Loucy (cell line): ENCODE results near the gene SRSF3.

Experiments
- H2AFZ ChIP-seq: fragments of 200-600 bp; sonication (generic); 2 replicates; pipeline ENCODE4 v1.6.0; 2016; ENCODE audit warnings: antibody characterized with exemption, mild to moderate bottlenecking, low read length, moderate library complexity
- H3F3A ChIP-seq: fragments of 200-600 bp; 2 replicates; pipeline ENCODE4 v1.6.0; 2016; ENCODE audit warnings: antibody characterized with exemption, low read depth, mild to moderate bottlenecking
- H3K27me3 ChIP-seq: fragments of 200-600 bp; sonication (generic); 2 replicates; pipeline ENCODE4 v1.6.1; 2014; ENCODE audit warnings: low read length, mild to moderate bottlenecking; ENCODE audit not compliant: insufficient read depth, poor library complexity, severe bottlenecking
- H3K36me3 ChIP-seq: fragments of 200-600 bp; sonication (generic); 2 replicates; pipeline ENCODE4 v1.6.1; 2016; ENCODE audit warnings: low read length; ENCODE audit not compliant: insufficient read depth
- H3K4me1 ChIP-seq: fragments of 200-600 bp; sonication (generic); 2 replicates; pipeline ENCODE4 v1.5.1; 2014; ENCODE audit warnings: low read length, mild to moderate bottlenecking; ENCODE audit not compliant: insufficient read depth, poor library complexity, severe bottlenecking
- H3K4me2 ChIP-seq: fragments of 200-600 bp; sonication (generic); 2 replicates; pipeline ENCODE4 v1.6.0; 2014; ENCODE audit warnings: antibody characterized with exemption, low read length, low read depth, mild to moderate bottlenecking; ENCODE audit not compliant: poor library complexity, severe bottlenecking
- H3K4me3 ChIP-seq: fragments of 200-600 bp; sonication (generic); 2 replicates; pipeline ENCODE4 v1.5.1; 2014; ENCODE audit warnings: low read length, mild to moderate bottlenecking, mixed read lengths; ENCODE audit not compliant: poor library complexity, severe bottlenecking
- H3K79me2 ChIP-seq: fragments of 200-600 bp; sonication (generic); 2 replicates; pipeline ENCODE4 v1.6.1; 2014; ENCODE audit warnings: low read length; ENCODE audit not compliant: insufficient read depth
- H3K9ac ChIP-seq: fragments of 200-600 bp; sonication (generic); 2 replicates; pipeline ENCODE4 v1.6.0; 2014; ENCODE audit warnings: mild to moderate bottlenecking, low read depth, low read length, moderate library complexity; ENCODE audit not compliant: poor library complexity, severe bottlenecking
- H3K9me2 ChIP-seq: fragments of 200-600 bp; sonication (generic); replicated peaks from 2 replicates; pipeline ENCODE4 v1.6.1; 2016; ENCODE audit warnings: low read depth, low read length, mixed read lengths
- H3K9me3 ChIP-seq: fragments of 200-600 bp; sonication (generic); 2 replicates; pipeline ENCODE4 v1.6.1; 2014; ENCODE audit warnings: mild to moderate bottlenecking, antibody characterized with exemption, low read length, low read depth; ENCODE audit not compliant: insufficient read depth
- H4K20me1 ChIP-seq: fragments of 200-600 bp; sonication (generic); 2 replicates; pipeline ENCODE4 v1.6.0; 2014; ENCODE audit warnings: antibody characterized with exemption, low read length, mild to moderate bottlenecking; ENCODE audit not compliant: insufficient read depth, poor library complexity, severe bottlenecking
- EZH2phosphoT487 ChIP-seq: fragments of 200-600 bp; IDR thresholded peaks from 2 replicates; pipeline ENCODE4 v1.6.1; 2018; ENCODE audit warnings: antibody characterized with exemption, mild to moderate bottlenecking, moderate library complexity, borderline replicate concordance
- TF ChIP-seq, protein P1 (sequence below): fragments of 200-600 bp; sonication (generic); conservative IDR thresholded peaks from 2 replicates; pipeline ENCODE4 v1.5.1; 2014; ENCODE audit warnings: mild to moderate bottlenecking, antibody characterized with exemption, low read length

Gene SRSF3

DNA sequence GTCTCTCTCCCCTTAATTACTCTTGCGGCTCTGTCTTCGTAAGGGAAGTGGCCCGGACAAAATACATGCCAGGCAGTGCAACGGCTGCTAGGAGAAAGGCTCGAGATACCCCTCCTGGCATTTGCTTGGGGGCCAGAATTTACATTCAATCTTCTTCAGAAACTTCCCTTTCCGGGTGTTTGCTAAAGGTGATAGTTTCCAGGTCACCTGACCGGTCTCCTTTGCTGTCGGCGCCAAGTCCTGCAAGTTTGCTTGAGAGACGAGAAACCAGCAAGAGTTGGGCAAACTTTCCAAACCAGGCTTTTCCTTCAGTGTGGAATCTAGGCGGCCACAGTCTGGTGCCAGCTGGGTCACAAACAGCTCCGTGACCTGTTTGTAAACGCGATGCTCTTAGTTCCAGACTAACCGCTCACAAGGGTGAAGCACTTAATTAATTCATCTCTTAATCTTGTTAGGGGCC is 563 bp upstream of the SRSF3 start:
- Histone ChIP-seq H3K9me3 (no peaks in the 10 kb centered on the region), H3K79me2 (peaks cover 64% of the 10 kb centered on the region), H3F3A (peaks cover 6% of the 10 kb centered on the region), H3K4me3 (peak overlapping the region; percentile 81), H4K20me1 (peaks cover 42% of the 10 kb centered on the region), H3K4me2 (peak overlapping the region; percentile 79), H3K27me3 (peaks cover 32% of the 10 kb centered on the region), H3K9me2 (no peaks in the 10 kb centered on the region), H3K36me3 (peaks cover 25% of the 10 kb centered on the region), H3K9ac (peak overlapping the region; percentile 97), H3K4me1 (peaks cover 22% of the 10 kb centered on the region), H2AFZ (peak overlapping the region; percentile 88)
- no peak for TF ChIP-seq EZH2phosphoT487
- TF ChIP-seq, protein P1, sequence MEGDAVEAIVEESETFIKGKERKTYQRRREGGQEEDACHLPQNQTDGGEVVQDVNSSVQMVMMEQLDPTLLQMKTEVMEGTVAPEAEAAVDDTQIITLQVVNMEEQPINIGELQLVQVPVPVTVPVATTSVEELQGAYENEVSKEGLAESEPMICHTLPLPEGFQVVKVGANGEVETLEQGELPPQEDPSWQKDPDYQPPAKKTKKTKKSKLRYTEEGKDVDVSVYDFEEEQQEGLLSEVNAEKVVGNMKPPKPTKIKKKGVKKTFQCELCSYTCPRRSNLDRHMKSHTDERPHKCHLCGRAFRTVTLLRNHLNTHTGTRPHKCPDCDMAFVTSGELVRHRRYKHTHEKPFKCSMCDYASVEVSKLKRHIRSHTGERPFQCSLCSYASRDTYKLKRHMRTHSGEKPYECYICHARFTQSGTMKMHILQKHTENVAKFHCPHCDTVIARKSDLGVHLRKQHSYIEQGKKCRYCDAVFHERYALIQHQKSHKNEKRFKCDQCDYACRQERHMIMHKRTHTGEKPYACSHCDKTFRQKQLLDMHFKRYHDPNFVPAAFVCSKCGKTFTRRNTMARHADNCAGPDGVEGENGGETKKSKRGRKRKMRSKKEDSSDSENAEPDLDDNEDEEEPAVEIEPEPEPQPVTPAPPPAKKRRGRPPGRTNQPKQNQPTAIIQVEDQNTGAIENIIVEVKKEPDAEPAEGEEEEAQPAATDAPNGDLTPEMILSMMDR = no peak

DNA sequence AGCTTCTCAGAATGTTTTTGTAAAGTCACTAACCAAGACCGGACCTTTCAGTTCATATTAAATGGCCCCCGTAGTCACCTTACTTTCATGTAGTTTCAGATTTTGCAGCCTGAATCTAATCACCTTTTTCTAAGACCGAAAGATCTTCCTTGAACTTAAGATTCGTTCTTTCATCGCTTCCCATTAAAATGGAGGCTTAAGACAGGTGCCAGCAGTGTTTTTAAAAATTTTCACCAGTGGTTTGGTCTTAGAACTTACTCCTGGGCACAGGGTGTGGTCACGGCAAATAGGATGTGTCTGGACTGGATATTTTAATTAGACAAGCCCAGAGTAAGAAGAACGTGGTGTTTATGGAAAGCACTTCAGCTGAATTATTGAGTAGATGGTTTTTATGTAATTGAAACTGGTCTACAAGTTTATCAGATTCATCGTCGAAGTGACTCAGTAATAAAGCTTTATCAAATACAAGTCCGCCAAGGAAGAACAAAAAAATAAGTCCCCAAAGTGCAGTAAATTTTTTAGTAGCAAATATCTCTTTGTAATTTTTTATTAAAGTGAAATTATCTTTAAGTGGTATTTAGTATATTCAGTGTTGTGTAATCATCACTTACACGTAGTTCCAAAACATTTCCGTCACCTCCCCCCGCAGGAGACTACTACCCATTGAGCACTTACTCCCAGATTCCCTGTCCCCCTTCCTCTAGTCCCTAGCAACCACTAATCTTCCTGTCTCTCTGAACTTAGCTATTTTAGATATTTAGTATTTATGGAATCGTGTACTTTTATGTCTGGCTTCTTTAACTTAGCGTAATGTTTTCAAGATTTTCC is 868 bp downstream of the SRSF3 start:
- Histone ChIP-seq H3K9ac (peak overlapping the region; percentile 97), H3K4me3 (peak overlapping the region; percentile 81), H3K27me3 (peaks cover 42% of the 10 kb centered on the region), H3K4me2 (peak overlapping the region; percentile 100), H3K9me2 (no peaks in the 10 kb centered on the region), H3F3A (peaks cover 6% of the 10 kb centered on the region), H4K20me1 (peaks cover 56% of the 10 kb centered on the region), H3K4me1 (peaks cover 36% of the 10 kb centered on the region), H2AFZ (no peak overlapping the region), H3K79me2 (peaks cover 78% of the 10 kb centered on the region), H3K36me3 (peaks cover 39% of the 10 kb centered on the region), H3K9me3 (no peaks in the 10 kb centered on the region)
- TF ChIP-seq EZH2phosphoT487 = no peak
- TF ChIP-seq, protein P1 = no peak

DNA sequence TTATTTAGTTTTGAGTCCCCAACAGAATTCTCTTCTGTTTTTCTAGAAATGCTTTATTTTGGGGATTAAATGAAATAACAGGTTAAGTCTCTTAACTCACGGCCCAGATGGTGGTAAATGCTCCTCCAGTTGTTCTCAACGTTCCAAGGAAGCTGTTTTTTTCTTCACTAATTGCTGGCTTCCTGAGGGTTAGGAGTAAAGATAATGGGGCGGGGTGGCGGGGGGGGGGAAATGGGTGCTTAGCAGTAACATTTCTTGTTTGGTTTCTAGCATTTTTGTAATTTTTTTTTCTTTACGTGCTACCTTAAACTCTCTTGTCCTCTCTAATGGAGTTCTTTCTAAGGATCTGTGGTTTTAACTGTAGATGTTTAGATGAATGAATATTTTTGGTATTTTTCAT is 2.2 kb downstream of the SRSF3 start:
- no peaks in the 10 kb centered on the region for H3K9me3 ChIP-seq
- H3K9ac ChIP-seq = peak overlapping the region; percentile 97
- peaks cover 46% of the 10 kb centered on the region for H3K27me3 ChIP-seq
- peak overlapping the region; percentile 81 for H3K4me3 ChIP-seq
- H3K79me2 ChIP-seq = peaks cover 88% of the 10 kb centered on the region
- peak overlapping the region; percentile 100 for H3K4me2 ChIP-seq
- peaks cover 70% of the 10 kb centered on the region for H4K20me1 ChIP-seq
- H3K36me3 ChIP-seq = peaks cover 52% of the 10 kb centered on the region
- TF ChIP-seq EZH2phosphoT487 = no peak
- TF ChIP-seq, protein P1 = no peak
- no peaks in the 10 kb centered on the region for H3K9me2 ChIP-seq
- H3K4me1 ChIP-seq = peaks cover 47% of the 10 kb centered on the region
- peaks cover 6% of the 10 kb centered on the region for H3F3A ChIP-seq
- no peak overlapping the region for H2AFZ ChIP-seq
